Gastroesophageal sphincter (tissue), 3 donors: ENCODE data around the gene DUS1L.

Experiments used
- POLR2A ChIP-seq, 2 donors: fragments of 450-650 bp; IDR thresholded peaks; one replicate each; pipeline ENCODE4 v1.6.1; 2017; ENCODE audit warnings: antibody characterized with exemption in 2 of 2, mild to moderate bottlenecking in 2 of 2, moderate library complexity in 1 of 2
- TF ChIP-seq, protein P1 (sequence below), 4 experiments: fragments of 200-600 bp in 2 of 4; fragments of 450-650 bp in 2 of 4; sonication (generic) in 1 of 4; IDR thresholded peaks; one replicate each; pipeline ENCODE4 v1.5.1; 2017 to 2019; ENCODE audit warnings: antibody characterized with exemption in 4 of 4, mild to moderate bottlenecking in 2 of 4, moderate library complexity in 2 of 4

DNA sequence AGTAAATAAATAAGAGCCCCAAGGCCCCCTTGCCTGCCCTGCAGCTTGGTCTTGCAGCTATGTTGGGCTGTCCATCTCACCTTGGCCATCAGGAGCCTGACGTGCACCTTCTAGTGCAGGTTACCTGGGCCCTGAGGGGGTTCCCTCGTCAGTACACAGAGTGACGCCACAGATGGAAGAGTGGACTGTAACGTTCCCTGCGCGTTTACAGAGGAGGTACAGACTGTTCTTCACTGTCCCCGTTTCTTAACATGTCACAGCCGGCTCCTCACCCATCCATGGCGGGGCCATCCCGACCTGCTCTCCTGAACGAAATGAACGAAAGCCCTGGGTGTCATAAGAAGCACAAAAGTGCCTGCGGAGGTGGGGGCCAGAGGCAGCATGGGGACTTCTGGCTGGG, 48.3 kb upstream of the DUS1L start:
- TF ChIP-seq, protein P1, sequence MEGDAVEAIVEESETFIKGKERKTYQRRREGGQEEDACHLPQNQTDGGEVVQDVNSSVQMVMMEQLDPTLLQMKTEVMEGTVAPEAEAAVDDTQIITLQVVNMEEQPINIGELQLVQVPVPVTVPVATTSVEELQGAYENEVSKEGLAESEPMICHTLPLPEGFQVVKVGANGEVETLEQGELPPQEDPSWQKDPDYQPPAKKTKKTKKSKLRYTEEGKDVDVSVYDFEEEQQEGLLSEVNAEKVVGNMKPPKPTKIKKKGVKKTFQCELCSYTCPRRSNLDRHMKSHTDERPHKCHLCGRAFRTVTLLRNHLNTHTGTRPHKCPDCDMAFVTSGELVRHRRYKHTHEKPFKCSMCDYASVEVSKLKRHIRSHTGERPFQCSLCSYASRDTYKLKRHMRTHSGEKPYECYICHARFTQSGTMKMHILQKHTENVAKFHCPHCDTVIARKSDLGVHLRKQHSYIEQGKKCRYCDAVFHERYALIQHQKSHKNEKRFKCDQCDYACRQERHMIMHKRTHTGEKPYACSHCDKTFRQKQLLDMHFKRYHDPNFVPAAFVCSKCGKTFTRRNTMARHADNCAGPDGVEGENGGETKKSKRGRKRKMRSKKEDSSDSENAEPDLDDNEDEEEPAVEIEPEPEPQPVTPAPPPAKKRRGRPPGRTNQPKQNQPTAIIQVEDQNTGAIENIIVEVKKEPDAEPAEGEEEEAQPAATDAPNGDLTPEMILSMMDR (IDR thresholded peaks at IDR 0.05) = no peak
- TF ChIP-seq POLR2A (IDR thresholded peaks at IDR 0.05) = no peak
